GM19023 (cell line): Measurements from ENCODE around the gene PAEP.
"Not testable (repeated sequence)": the region's sequence is repeated elsewhere in the genome, so short reads cannot be mapped to it uniquely, and the experiment has no call there.

Experiments used
- ATAC-seq: cut with Tn5 transposase; IDR thresholded peaks from one replicate; pipeline ENCODE4 v1.9.1; 2021; ENCODE audit warnings: mild to moderate bottlenecking, moderate library complexity; ENCODE audit not compliant: unreplicated experiment

Gene PAEP

DNA sequence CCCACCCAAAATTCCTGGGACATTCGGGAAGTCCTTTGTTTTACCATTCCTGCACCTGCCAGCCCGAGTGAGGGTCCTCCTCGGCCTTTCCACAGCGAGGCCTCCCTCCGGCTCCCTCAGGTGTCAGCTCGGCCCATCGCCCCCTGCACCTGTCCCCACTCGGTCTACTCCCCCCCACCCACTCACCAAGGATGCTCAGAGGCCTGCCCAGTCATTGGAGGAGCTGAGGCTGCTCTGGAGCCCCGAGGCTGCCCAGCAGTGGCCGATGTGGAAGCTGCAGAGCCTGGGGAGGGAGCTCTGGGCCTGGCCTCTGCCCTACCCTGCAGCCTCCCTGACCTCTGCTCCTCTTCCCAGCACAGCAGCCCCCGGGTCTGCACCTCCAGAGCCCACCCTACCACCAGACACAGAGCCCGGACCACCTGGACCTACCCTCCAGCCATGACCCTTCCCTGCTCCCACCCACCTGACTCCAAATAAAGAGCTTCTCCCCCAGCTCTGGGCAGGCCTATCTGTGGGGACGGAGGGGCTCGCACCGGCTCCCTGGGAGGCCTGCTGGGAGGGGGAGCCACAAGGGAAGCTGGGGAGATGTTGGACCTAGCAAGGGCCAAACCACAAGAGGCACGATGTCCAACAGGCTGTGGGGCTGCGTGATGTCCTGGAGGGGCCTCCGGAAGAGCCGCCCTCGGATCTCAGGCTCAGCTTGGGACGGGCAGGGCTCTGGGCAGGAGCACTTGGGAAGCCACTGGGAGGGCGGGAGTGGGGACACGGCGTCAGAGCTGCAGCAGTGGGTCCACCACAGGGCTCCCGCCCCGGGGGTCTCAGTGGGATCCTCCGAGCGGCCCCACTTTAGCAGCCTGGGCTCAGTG is 11.8 kb upstream of the PAEP start:
- not testable (repeated sequence) for ATAC-seq

DNA sequence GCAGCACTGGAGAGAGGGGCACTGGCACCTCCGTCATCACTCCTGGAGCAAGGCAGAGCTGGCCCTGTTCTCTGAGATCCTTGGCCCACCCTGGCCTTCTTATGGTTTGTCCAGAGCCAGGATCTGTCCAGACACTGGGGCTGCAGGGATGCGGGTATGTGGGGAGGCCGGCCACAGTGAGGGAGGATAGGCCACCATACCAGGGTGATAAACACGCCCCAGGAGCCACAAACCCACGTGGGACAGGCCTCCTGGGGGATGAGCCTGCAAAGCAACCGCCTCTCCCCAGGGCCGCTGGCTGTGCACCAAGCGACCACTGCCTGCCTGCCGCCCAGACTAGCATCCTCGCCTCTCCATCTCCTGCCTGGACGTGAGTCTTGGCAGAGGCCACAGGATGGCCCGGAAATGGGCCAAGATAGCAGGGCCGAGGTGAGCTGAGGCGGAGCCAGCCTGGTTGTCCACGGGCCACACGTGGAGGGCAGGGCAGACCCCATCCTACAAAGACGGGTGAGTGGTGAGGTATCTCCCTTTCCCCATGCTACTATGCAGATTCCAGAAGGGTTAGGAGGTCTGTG is 11.1 kb upstream of the PAEP start:
- no peak for ATAC-seq

DNA sequence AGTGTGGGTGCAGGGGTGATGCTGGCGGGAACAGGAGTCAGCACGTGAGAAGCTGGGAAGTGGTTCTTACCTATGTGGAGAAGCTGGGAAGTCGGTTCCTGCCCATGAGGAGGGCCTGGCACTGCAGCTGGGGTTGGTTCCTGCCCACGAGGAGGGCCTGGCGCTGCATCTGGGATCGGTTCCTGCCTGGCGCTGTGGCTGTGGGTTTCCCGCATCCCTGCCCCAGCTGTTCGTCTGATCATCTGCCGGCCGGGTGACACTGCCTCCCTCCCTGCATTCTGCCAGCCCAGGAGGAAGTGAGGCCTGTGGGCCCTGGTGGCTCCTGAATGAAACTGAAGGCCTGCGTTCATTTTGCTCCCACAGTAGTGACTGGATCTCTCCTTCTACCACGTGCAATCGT is 10.5 kb upstream of the PAEP start:
- no peak for ATAC-seq

DNA sequence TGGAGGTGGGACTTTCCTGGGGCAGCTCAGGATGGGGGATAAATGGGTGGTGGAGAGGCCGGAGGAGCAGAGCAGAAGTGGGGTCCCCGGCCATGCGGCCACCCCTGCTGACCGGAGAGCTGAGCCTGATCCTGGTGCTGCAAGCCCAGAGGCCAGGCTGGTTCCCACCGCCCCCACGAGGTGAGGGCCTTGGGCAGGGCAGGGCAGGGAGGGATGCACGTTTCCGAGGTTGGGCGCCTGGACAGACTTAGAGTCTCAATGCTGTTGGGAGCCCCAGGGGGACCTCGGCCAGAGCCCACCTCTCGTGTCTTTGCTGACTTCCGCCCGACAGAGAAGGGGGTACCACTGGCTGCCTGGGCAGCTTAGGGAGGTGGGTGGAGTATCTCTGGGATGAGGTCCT is 10.1 kb upstream of the PAEP start:
- no peak for ATAC-seq

DNA sequence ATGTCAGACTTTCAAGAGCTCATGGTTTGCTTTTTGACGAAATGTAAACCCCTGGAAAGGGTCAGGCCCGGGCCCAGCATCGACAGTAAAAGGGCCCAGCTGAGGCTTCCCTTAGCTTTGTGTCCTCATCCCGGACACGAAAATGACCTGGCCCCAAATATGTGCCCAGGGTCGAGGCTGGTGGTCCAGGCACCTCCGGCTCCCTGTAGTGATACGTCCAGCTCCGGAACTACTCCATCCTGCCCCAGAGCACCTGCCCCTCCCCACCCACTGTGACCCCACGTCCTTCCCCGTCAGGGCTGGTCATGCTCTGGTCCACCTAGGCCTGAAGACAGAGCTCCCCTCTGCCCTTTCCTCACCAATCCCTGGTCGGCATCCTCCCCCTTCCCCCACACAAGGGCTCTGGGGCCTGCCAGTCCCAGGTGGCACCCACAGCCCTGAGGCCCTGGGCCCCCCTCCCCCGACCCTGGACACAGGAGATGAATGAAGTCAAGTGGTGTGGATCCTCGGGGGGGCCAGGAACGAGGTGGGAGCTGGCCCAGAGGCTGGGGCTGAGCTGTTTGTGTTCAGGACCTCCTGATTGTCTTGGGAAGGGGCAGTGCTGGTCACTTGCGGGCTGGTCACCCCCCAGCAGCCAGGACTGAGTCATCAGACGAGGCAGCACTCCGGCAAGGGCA is 9.4 kb upstream of the PAEP start:
- no peak for ATAC-seq

DNA sequence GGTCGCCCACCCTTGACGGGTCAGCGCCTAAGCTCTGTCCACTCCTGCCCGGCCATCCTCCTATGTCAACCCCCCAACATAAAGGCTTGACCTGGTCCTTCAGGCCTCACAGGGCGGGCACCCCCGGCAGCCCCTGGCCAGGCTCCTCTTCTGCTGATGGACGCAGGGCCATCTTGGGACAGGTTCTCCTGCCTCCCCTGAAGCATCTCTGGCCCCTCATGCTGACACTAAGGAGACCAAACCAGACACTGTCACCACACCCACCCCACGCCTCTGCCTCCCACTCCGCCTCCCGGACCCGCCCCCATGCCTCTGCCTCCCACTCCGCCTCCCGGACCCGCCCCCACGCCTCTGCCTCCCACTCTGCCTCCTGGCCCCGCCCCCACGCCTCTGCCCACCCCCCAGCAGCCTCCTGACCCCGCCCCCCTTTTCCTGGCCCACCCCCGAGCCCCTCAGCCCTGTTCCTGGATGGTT is 8.8 kb upstream of the PAEP start:
- ATAC-seq = no peak

DNA sequence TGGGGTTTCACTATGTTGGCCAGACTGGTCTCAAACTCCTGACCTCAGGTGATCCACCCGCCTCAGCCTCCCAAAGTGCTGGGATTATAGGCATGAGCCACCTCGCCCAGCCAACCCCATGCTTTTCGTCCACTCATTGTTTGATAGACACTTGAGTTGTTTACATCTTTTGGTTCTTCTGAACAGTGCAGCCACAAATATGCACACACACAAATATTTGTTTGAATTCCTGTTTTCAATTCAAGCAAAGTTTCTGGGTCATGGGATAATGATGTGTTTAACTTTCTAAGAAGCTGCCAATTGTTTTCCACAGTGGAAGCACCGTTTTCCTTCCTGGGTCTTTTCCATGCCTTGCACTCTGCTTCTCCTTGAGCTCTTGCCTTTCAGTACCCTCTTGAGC is 6.8 kb upstream of the PAEP start:
- no peak for ATAC-seq

DNA sequence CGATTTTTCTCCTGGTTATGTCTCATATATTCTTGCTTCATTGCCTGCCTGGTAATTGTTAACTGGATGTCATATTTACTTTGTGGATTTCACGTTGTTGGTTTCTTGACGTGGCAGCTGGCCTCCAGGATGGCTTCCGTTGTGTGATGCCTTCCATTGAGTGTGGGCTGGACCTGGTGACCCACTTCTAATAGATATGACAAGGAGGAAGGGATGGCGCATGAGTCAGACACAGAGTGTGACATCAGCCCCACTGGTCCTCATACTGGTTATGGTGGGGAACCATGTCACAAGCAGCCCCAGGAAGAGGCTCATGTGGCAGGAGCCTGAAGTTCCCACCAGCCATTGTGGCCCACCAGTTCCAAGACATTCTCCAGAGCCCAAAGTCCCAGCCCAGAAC is 6.4 kb upstream of the PAEP start:
- no peak for ATAC-seq

DNA sequence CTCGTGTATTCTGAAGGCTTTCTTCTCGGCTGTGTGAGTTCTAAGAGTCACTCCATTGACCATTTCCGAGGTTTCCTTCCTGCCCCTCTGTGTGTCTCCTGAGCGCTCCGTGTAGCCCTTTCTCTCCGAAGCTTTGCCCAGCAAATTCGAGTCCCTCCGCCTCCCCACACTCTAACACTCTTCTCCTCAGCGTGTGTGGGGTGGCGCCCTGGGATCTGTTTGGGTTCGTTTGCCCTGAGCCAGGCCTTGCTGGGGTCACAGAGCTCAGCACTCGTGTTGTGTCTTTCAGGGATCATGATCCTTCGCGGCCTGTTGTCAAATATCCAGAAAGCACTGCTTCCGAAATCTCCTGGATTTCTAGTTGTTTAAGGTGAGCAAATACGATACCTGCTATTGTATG is 5.6 kb upstream of the PAEP start:
- no peak for ATAC-seq

DNA sequence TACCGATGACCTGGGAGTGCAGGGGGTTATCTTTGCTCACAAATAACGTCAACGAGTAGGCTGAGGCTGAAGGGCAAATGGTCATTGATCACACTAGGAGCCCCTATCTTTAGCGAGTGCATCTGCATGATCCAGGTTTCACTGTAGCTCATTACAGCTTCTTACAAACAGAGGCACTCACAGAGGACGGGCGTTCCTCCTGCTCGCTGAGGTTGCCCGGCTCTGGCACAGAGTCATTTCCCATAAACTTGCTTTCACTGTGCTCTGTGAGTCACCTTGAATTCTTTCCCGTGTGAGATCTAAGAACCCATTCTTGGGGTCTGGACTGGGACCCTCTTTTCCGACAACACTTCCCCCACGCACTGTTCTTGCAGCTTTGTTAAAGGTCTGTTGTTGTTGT is 1.9 kb upstream of the PAEP start:
- no peak for ATAC-seq

DNA sequence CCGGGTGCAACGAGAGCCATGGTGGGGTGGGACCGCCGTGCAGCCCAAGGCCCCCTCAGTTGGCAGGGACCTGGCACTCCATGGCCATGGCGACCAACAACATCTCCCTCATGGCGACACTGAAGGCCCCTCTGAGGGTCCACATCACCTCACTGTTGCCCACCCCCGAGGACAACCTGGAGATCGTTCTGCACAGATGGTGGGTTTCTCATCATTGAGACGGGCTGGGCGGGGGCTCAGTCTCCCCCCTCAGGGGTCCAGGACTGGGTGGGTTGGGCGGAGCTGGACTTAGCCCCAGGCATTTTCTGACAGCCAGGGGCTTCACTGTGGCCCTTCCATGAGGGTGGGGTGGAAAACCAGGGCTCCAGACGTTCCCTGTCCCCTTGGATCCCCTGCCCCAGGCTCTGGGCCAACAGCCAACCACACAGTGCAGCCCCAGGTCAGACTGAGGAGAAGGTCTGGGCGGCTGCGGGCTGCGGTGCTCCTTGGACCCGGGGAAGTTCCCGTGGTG is 734 bp downstream of the PAEP start:
- no peak for ATAC-seq

DNA sequence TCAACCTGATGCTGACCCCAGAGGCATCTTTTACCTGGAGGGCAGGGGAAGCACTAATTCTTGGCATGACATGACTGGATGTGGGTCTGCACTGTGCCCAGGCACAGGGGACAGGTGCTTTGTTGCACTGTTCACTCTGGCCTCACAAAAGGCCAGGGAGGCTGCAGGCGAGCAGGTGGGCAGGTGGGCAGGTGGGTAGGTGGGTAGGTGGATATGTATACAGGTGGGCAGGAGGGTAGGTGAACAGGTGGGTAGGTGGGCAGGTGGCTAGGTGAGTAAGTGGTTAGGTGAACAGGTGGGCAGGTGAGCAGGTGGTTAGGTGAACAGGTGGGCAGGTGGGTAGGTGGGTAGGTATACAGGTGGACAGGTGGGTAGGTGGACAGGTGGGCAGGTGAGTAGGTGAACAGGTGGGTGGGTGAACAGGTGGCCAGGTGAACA is 1.5 kb downstream of the PAEP start:
- no peak for ATAC-seq

DNA sequence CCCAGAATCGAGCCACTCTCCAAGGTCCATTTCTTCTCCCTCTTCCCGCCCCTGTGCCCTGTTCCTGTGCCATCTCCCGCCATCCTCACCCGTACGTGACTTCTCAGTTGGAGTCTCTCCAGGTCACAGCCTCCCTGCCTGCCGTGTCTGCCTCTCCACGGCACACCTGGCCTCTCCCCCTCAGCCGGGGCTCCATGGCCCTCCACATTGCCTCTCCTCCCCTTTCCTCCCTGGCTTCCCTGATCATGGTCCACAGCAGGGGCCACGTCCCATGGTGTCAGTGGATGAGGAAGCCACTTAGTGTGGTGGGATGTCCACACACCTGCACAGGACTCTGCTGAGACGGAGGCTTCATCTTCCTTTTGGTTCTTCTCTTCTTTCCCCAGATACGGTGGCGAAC is 2.3 kb downstream of the PAEP start:
- ATAC-seq = no peak

DNA sequence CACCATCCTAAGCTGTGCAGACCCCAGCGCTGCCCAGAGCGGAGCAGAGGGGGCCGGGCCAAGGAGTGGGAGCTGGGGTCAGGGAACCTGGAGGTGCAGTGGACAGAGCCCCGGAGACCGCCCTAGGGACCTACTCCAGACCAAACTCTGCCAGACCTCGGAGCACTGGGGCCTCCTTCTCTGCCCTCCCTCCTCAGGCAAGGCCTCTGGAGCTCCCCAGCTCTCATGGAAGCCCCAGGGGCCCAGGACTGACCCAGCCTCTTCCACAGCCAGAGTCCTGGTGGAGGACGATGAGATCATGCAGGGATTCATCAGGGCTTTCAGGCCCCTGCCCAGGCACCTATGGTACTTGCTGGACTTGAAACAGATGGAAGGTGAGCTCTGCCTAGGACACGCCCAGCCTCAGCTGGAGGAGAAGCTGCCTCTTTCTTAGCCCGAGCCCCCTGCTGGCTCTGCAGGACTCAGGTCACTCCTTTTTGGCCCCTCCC is 3.6 kb downstream of the PAEP start:
- no peak for ATAC-seq

DNA sequence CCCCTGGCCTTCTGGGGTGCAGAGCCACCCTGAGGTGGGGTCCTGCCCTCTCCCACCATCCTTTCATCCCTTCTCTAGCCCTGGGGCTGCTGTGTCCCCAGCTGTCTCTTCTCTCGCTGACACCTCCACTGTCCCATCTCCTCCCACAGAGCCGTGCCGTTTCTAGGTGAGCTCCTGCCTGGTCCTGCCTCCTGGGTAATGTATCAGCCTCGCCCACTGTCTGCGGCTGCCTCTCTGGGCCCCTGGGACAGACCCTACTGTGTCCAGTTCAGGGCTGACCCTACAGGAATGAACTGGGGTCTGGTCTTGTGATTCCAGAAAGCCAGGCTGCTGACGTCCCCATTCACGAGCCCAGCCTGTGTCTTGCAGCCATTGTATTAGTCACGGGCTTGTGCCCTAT is 4.1 kb downstream of the PAEP start:
- no peak for ATAC-seq

DNA sequence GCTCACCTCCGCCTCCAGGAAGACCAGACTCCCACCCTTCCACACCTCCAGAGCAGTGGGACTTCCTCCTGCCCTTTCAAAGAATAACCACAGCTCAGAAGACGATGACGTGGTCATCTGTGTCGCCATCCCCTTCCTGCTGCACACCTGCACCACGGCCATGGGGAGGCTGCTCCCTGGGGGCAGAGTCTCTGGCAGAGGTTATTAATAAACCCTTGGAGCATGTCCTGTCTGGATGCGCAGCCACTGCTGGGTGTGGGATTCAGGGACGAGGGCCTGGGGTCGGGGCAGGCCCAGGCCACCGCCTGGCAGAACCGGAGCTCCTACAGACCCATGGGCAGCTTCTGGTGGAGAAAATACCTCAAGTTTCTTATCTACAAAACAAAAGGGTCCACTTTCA is 5.0 kb downstream of the PAEP start:
- ATAC-seq = no peak

DNA sequence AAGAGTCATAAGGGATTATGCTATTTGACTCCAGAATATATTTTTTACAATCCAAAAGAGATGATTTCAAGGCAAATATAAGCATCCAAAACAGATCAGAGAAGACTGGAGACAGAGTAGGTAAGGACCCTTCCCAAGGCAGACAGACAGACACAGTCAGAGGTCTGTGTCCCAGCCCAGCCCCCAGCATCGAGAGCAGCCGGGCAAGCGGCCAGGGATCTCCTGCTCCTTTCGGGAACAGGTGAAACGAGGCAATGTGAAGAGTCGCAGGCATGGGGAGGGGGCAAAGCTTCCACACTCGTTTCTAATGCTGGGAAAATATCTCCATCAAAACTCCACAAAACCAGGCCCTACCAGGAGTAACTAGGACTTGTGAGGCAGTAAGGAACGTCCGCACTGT is 5.8 kb downstream of the PAEP start:
- no peak for ATAC-seq

DNA sequence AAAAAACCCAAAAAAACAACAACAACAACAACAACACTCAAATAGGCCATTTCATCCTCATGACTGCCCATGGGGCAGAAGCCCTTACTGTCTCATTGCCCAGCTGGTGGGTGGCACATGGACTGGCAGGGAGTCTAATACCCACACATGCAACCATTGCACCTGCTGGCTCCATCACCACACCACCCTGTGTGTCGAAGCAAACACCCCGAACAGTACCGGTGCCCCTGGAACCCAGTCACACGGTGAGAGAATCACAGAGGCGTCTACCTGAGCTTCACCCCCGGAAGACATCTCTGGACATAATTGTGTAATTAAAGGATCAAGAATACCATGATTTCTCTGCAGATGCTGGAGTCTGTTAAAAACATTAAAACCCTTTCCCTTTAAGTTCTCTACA is 6.5 kb downstream of the PAEP start:
- ATAC-seq = no peak

DNA sequence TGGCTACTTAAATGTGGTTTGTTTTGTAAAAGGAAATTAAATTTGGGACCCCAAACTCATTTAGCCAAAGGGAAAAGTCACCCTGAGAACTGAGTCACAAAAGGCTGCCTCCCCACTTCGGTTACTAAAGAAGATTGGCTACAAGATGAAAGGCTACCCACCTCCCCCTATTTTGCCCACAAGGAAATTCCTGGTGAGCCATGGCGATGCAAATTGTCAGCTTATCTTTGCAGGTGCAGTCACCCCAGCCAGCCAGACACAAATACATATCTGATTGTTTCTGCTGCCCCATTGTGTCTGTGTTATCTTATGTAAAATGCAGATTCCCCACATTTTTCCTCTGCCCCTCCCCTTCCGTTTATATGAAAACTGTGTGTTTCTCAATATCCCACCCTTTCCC is 8.9 kb downstream of the PAEP start:
- ATAC-seq = no peak

DNA sequence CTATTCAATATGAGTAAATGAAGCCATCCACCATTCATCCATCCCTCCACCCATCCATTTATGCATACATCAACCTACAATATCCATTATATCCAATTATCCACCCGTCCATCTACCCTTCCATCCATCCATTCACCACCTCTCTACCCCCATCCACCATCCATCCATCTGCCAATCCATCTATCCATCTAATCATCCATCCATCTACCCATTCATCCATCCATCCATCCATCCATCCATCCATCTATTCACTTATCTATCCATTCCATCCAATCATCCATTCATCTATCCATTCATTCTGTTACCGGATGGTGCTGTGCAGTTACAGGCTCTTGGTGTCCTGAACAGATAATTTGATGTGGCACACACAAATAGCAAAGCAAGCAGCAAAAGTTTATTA is 10.7 kb downstream of the PAEP start:
- ATAC-seq = no peak

DNA sequence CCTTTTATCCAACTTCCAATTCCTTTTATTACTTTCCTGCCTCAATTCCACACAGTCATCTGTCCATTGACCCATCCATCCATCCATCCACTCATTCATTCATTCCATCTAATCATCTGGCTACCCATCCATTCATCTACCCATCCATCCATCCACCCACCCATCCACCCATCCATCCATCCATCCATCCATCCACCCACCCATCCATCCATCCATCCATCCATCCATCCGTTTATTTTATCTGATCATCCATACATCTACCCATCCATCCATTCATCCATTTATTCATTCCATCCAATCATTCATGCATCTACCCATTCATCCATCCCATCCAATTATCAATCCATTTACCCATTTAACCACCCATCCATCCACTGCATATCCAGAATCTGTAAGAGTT is 11.6 kb downstream of the PAEP start:
- ATAC-seq = no peak

DNA sequence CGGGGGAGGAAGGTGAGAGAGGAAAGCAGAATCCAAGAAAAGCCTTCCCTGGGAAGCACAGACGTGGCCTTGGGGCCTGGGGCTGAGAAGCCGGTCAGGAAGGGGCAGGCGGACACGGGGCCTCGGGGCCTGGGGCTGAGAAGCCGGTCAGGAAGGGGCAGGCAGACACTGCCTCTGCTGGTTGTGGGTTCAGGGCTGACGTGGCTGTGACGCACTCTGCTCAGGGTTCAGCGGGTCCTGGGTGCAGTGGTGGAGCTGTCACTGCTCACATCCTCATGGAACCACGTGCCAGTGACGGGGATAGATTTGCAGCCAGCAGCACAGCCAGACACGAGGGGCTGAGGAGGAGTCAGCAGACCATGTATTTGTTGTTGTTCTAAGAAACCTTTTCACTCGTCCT is 12.8 kb downstream of the PAEP start:
- no peak for ATAC-seq
